ENCODE data around the gene PPP1R13L. TPM values are rescaled to one million over a fixed set of nuclear protein-coding genes. Genes with fewer than 3 reads are reported as not detected.

The PPP1R13L gene
- total RNA-seq, 1 donor: 6.9 TPM

DNA sequence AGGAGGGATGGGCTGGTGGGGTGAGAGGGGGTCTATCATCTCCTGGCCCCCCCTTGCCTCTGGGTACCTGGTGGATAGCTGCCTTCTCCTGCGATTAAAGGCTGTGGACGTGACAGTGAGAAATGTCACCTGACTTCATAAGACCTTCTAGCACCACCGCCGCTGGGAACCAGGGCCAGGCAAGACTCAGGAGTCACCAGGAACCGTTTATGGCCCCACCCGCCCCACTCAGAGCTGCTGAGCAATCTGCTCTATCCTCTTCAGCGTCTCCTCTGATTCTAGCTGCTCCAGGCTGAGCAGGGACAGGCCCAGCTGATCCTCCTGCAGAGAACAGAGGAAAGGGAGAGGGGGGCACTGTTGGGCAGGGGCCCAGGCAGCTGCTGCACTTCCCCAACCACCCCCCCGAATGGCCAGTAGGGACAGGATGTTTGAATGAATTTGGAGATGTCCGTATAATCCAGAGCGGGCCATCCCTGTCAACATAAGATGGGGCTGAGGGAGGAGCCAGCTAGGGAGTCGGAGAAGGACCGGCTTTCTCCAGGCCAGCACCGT is 53.4 kb downstream of the PPP1R13L start:
- DNase-seq (ENCODE audit: insufficient read length, low spot score, missing footprints): peak; percentile 71
- Histone ChIP-seq H3K27me3 (ENCODE audit: insufficient read depth, low read length) (no peaks in the 10 kb centered on the region), H3K4me2 (ENCODE audit: insufficient read depth, low read length) (no peak overlapping the region)

DNA sequence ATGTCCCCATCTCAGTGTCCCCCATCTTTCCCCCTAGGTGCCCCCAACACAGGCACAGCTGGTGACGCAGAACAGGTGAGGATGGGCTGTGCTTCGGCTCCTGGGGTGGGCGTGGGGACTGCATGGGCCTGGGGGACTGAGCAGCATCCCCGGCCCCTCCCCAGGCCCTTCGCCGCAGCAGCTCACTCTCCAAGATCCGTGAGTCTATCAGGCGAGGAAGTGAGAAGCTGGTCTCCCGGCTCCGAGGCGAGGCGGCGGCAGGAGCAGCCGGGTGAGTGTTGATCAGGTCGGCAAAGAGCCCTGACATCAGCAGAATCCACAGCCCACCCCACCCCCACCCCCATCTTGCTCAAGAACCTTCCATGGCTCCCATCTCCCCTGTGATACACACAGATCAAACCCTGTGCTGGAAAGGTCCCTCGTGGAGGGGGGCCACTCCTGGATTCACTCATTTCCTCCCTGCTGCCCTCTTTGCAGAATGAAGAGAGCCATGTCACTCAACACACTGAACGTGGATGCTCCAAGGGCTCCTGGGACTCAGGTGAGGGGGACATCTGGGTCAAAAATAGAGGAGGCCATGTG is 54.3 kb downstream of the PPP1R13L start:
- Histone ChIP-seq H4K20me1 (ENCODE audit: insufficient read depth, low read length) (peaks cover 14% of the 10 kb centered on the region), H2AFZ (ENCODE audit: low read length) (no peak overlapping the region), H3K4me3 (ENCODE audit: insufficient read depth, low read length) (no peak overlapping the region), H3K36me3 (ENCODE audit: insufficient read depth, low read length) (peaks cover 42% of the 10 kb centered on the region), H3K27me3 (ENCODE audit: insufficient read depth, low read length) (no peaks in the 10 kb centered on the region), H3K4me1 (ENCODE audit: insufficient read depth, low read length) (no peaks in the 10 kb centered on the region), H3K27ac (ENCODE audit: low read depth, low read length) (no peak overlapping the region), H3K4me2 (ENCODE audit: insufficient read depth, low read length) (no peak overlapping the region), H3K9me3 (ENCODE audit: low read depth, low read length) (no peaks in the 10 kb centered on the region), H3K79me2 (ENCODE audit: insufficient read depth, low read length) (no peaks in the 10 kb centered on the region)
- peak; percentile 55 for DNase-seq (ENCODE audit: insufficient read length, low spot score, missing footprints)
- TF ChIP-seq, protein P1, sequence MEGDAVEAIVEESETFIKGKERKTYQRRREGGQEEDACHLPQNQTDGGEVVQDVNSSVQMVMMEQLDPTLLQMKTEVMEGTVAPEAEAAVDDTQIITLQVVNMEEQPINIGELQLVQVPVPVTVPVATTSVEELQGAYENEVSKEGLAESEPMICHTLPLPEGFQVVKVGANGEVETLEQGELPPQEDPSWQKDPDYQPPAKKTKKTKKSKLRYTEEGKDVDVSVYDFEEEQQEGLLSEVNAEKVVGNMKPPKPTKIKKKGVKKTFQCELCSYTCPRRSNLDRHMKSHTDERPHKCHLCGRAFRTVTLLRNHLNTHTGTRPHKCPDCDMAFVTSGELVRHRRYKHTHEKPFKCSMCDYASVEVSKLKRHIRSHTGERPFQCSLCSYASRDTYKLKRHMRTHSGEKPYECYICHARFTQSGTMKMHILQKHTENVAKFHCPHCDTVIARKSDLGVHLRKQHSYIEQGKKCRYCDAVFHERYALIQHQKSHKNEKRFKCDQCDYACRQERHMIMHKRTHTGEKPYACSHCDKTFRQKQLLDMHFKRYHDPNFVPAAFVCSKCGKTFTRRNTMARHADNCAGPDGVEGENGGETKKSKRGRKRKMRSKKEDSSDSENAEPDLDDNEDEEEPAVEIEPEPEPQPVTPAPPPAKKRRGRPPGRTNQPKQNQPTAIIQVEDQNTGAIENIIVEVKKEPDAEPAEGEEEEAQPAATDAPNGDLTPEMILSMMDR (IDR thresholded peaks at IDR 0.05; ENCODE audit: extremely low read depth, low read depth, low read length): no peak

More for the DNA sequence above, 53.4 kb downstream of the PPP1R13L start:
- Histone ChIP-seq H3K36me3 (ENCODE audit: insufficient read depth, low read length) (peaks cover 51% of the 10 kb centered on the region), H3K4me1 (ENCODE audit: insufficient read depth, low read length) (no peaks in the 10 kb centered on the region), H3K79me2 (ENCODE audit: insufficient read depth, low read length) (no peaks in the 10 kb centered on the region), H3K27ac (ENCODE audit: low read depth, low read length) (no peak overlapping the region), H3K9me3 (ENCODE audit: low read depth, low read length) (no peaks in the 10 kb centered on the region), H3K4me3 (ENCODE audit: insufficient read depth, low read length) (no peak overlapping the region), H4K20me1 (ENCODE audit: insufficient read depth, low read length) (peaks cover 21% of the 10 kb centered on the region), H2AFZ (ENCODE audit: low read length) (no peak overlapping the region)
- TF ChIP-seq, protein P1 (IDR thresholded peaks at IDR 0.05; ENCODE audit: extremely low read depth, low read depth, low read length): no peak

DNA sequence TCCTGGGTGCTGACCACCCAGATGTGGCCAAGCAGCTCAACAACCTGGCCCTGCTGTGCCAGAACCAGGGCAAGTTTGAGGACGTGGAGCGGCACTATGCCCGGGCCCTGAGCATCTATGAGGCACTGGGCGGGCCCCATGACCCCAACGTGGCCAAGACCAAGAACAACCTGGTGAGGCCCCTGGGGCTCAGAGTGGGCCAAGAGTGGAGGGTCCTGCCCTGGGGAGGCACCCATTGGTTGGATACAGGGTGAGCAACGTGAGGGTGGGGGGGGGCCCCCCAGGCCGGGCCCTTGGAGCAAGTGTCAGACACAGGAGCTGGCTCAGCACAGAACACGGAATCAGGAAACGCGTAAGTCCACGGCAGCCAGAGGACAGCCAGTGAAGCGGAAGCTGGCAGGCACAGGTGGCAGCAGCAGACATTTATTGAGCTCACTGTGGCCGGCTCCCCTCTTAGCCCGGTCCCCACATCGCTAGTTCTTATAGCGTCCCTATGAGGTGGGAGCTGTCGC is 55.4 kb downstream of the PPP1R13L start:
- H3K27me3 ChIP-seq (ENCODE audit: insufficient read depth, low read length): no peaks in the 10 kb centered on the region
- H3K4me3 ChIP-seq (ENCODE audit: insufficient read depth, low read length): no peak overlapping the region
- H3K79me2 ChIP-seq (ENCODE audit: insufficient read depth, low read length): no peaks in the 10 kb centered on the region
- peaks cover 9% of the 10 kb centered on the region for H4K20me1 ChIP-seq (ENCODE audit: insufficient read depth, low read length)
- no peaks in the 10 kb centered on the region for H3K4me1 ChIP-seq (ENCODE audit: insufficient read depth, low read length)
- H2AFZ ChIP-seq (ENCODE audit: low read length): no peak overlapping the region
- DNase-seq (ENCODE audit: insufficient read length, low spot score, missing footprints): peak; percentile 72
- no peak overlapping the region for H3K4me2 ChIP-seq (ENCODE audit: insufficient read depth, low read length)
- H3K9me3 ChIP-seq (ENCODE audit: low read depth, low read length): no peaks in the 10 kb centered on the region
- H3K36me3 ChIP-seq (ENCODE audit: insufficient read depth, low read length): peaks cover 37% of the 10 kb centered on the region
- TF ChIP-seq, protein P1 (IDR thresholded peaks at IDR 0.05; ENCODE audit: extremely low read depth, low read depth, low read length): no peak
- H3K27ac ChIP-seq (ENCODE audit: low read depth, low read length): no peak overlapping the region

DNA sequence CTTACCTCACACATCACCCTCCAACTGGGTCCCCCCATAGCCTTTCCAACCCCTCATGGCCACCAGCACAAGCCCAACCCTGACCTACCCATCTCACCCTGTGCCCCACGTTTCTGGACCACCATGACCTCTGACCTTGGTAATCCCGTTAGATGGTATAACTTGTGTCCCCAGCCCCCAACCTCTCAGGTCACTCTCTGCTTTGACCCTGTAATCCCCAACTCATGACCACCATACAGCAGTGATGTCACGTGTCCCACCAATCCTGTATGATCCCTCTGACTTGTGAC is 55.8 kb downstream of the PPP1R13L start:
- DNase-seq (ENCODE audit: insufficient read length, low spot score, missing footprints): peak; percentile 59
- H3K79me2 ChIP-seq (ENCODE audit: insufficient read depth, low read length): no peaks in the 10 kb centered on the region
- H3K36me3 ChIP-seq (ENCODE audit: insufficient read depth, low read length): peaks cover 33% of the 10 kb centered on the region
- H3K27me3 ChIP-seq (ENCODE audit: insufficient read depth, low read length): no peaks in the 10 kb centered on the region
- H3K4me2 ChIP-seq (ENCODE audit: insufficient read depth, low read length): no peak overlapping the region
- TF ChIP-seq, protein P1 (IDR thresholded peaks at IDR 0.05; ENCODE audit: extremely low read depth, low read depth, low read length): no peak
- no peak overlapping the region for H3K4me3 ChIP-seq (ENCODE audit: insufficient read depth, low read length)
- no peaks in the 10 kb centered on the region for H3K9me3 ChIP-seq (ENCODE audit: low read depth, low read length)
- H2AFZ ChIP-seq (ENCODE audit: low read length): no peak overlapping the region
- H3K27ac ChIP-seq (ENCODE audit: low read depth, low read length): no peak overlapping the region
- H4K20me1 ChIP-seq (ENCODE audit: insufficient read depth, low read length): peaks cover 9% of the 10 kb centered on the region
- H3K4me1 ChIP-seq (ENCODE audit: insufficient read depth, low read length): no peaks in the 10 kb centered on the region
